HG02678 (cell line): Measurements from ENCODE around the gene ATXN2.
"Not testable (repeated sequence)": the region's sequence is repeated elsewhere in the genome, so short reads cannot be mapped to it uniquely, and the experiment has no call there.

ENCODE experiments used
- ATAC-seq: cut with Tn5 transposase; IDR thresholded peaks from one replicate; pipeline ENCODE4 v1.9.1; 2021; ENCODE audit warnings: mild to moderate bottlenecking, moderate library complexity; ENCODE audit not compliant: unreplicated experiment

The ATXN2 gene

DNA sequence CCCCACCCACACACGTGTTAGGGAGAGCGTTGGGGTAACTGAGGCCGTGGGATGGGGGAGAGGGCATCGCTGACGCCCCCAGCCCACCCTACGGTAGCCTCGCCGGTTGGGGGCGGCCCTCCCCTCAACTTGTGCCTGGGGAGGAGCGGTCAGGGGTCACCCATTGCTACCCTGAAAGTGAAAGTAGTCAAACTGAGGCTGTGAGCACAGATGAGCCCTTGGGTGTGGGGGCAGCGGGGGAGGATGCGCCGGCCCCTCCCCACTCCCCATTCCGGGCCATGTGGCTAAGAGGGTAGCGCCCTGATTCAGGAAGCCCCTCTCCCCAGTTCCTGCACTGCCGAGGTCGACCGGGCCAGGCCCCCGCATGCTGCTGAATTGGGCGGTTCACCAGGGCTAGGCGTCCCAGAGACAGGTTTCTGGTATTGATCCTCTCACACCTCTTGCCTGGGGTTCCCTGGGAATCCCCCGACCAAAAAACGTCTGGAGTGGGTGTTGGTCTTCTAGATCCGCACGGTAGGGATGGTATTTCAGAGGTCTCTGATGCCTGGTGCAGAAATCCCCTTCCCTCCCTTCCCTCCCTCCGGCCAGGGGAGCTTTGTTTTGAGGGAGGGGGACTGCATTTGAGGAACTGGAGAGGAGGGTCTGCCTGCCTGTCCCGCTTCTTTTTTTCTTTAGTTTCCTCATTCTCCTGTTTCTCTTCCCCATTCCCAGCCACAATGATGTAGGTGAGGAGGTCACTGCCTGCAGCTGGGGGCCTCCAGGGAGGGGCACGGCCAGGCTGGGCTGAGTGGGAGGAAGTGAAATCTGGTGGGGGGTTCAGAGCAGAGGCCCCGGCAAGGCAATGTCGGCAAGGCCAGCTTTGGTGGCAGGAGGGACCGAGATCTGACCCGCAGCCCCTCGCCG, 192.4 kb downstream of the ATXN2 start:
- ATAC-seq: no peak

DNA sequence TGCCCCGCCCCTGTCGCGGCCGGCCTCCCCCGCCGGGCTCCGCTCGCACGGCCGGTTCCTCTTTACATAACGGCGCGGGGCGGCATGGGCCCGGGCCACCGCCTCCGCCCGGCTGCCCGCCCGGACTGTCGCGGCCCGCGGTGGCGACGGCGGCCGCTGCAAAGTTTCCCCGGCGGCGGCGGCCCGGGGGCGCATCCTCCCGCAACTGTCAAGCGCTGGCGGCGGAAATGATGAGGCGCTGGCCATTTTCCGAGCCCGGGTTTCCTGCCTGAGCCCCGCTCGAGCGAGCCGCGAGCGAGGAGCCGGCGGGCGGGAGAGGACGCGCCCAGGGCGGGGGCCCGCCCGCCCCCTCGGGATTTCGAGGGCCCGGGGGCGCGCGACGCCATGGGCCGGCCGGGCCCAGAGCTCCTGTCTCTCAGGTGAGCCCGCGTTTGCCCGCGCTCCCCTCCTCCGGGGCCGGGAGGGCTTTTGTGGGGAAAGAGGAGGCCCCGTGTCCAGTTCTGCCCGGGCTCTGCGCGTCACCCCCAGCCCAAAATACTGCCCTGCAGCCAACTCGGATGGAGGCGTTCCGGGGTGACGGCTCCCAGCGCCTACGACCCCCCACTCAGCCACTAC, 193.1 kb downstream of the ATXN2 start, which contains the start of gene SH2B3:
TSS of gene SH2B3 (plus strand) at position 65 of the 615 bp plus-strand sequence. CDS start 12,223 bp downstream, outside the sequence.
- peak; percentile 0 for ATAC-seq

DNA sequence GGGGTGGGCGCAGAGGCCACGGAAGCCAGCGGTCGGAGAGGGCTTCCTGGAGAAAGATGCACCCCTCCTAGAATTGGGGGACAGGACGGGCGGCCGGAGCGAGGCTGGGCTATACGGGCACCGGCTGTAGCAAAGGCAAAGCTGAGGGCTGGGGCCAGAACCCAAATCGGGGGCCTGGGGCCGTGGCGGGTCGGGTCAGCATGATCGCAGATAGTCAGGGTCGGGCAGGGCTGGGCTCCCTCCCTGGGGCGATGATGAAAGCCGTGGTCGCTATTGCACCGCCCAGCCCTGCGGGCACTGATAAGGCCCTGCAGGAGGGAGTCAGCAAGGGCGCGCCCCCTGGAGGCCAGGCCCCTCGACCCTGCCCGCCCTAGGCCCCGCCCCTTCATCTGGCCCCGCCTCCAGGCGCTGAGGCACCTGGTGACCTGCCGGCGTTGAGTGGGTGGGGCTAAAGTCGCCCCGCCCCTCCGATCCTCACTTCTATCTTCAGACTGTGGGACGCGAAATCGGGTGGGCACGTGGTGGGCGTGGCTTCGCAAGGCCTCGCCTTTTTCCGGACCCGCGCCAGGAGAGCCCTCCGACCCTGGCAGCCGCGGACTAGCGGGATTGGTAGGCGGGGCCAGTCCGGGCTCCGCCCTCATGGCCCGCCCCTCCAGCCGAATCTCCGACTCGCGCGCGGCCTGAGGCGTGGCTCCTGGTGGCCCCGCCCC, 193.8 kb downstream of the ATXN2 start:
- peak; percentile 68 for ATAC-seq

DNA sequence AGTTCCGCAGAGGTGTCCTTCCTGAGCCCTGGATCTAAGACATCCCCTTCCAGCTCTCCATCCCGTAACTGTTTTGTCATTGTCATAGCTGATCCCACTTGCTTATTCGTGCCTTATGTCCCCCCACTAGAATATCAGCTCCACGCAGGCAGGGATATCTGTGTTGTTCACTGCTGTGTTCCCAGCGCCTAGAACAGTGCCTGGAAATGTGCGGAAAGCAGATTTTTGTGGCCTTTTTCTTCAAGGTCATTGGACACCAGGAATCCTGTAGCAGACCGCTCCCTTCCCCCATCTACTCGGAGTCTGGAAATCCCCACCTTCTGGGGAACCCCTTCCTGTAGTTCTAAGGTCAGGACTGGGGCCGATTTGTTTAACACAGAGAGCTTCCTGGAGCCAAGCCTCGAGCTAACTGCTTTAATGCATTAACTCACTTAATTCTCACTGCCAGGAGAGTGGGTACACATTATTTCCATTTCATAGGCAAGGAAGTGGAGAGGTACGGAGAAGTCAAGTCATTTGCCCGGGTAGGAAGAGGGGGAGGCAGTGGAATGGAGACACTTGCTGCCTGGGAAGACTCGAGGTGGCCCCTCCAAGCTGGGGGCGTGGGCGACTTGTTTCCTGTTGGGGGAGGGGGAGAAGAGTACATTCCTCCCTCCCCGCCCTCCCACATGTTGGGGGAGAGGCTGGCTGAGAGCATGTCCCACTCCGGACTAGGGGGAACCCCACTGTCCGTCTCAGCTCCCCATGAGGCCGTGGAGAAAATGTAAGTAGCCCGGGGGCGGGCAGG, 194.6 kb downstream of the ATXN2 start:
- peak; percentile 5 for ATAC-seq

DNA sequence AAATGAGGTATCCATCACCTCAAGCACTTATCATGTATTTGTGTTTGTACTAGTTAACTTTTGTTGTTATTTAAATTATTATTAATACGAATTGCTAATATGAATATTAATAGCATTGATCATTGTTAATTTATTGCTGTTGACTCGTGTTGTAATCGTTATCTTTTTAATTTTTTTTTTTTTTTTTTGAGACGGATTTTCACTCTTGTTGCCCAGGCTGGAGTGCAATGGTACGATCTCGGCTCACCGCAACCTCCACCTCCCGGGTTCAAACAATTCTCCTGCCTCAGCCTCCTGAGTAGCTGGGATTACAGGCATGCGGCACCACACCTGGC, 196.7 kb downstream of the ATXN2 start:
- ATAC-seq: not testable (repeated sequence)
